ENCODE measurements around the gene SLC17A9. TPM values are rescaled to one million over a fixed set of nuclear protein-coding genes. Genes with fewer than 3 reads are reported as not detected.
A peak's percentile ranks its signal among the peaks of the same experiment; 100 is the strongest.

SLC17A9 gene
- polyA plus RNA-seq, 1 donor: 1.7 TPM

DNA sequence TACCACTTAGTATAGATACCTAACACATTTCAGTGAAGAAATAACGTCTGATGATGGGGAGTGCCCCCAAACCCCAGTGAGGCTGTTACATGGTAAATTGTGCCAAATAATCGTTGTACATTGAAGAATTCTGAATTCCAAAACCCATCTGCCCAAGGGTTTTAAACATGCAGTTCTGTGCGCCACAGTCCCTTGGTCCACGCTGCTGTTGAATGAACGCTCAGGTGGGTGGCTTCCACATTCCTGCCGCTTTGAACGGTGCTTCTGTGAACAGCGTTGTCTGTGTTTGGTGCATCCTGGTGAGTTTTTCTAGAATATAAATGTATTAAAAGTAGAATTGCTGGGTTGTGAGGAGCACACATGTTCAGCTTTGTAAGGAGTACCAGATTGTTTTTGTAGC, 11.6 kb upstream of the SLC17A9 start:
- DNase-seq: no peak

DNA sequence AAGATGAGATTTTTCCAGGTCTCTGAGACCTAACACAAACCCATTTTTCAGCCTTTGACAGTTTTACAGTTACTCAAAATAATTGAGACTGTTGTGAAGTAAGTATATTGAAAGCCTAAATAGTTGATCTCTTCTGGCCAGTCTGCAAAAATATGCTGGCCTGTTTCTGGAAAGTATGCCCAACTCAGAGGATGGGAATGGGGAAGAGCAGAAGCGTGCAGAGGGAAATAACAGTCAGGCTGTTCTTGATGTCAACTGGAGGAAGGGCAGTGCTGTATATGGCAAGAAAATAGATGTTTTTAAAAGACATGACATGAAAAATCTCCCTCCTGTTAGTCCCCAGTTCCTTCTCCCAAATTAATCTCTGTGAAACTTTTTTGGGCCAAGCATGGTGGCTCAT, 10.7 kb upstream of the SLC17A9 start:
- DNase-seq: no peak

DNA sequence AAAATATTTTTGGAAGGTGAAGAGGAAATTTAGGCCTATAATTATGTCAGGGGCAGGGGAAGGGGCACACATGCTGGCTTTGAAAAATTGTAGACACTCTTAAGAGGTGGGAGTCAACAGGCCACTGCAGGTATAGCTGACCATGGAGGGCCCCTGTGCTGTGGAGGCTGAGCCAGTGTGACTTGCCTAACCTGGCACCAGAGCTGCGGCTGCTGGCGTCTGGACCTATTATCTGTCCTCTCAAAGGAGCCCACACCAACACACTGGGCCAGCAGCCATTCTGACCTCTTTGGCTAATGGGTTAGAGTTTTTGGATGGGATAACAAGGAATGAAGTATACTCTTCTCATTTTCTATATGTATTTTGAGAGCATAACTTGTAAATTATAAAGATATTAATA, 10.1 kb upstream of the SLC17A9 start:
- DNase-seq: no peak

DNA sequence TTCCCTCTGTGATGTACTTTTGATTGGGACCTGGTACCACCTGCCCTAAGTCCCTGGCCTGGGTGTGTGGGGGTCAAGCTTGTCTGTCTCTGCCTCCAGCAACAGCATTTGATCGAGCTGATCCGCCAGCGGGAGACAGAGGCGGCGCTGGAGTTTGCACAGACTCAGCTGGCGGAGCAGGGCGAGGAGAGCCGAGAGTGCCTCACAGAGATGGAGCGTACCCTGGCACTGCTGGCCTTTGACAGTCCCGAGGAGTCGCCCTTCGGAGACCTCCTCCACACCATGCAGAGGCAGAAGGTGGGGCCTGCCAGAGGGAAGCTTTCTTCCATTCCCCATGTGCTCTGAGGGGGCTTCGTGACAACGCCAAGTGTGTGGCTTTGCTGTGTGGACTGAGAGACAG, 9.1 kb upstream of the SLC17A9 start:
- DNase-seq: no peak

DNA sequence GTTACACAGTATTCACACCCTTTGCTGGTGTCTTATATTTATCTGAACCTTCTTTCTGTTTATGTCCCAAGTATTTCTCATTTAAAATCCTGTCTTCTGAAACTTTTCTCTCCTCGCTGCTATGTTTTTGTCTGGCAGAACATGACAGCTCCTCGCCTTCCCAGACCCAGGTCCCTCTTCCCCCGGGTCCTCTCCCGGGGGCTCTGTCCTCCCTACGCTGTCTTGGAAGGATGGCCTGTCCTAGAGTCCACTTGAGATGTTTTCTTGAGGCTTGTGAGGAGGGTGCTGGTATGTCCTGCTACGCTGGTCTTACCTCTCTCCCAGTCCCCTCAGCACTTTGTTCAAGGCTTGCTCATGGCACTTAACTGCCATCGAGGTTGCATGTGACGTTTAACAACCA, 8.3 kb upstream of the SLC17A9 start:
- DNase-seq: no peak

DNA sequence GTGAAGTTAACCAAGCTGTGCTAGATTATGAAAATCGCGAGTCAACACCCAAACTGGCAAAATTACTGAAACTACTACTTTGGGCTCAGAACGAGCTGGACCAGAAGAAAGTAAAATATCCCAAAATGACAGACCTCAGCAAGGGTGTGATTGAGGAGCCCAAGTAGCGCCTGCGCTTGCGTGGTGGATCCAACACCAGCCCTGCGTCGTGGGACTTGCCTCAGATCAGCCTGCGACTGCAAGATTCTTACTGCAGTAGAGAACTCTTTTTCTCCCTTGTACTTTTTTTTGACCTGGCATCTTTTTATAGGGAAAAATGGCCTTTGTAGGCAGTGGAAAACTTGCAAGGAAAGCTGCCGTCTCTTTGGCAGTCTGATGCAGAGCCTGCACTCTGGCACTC, 7.8 kb upstream of the SLC17A9 start:
- no peak for DNase-seq

DNA sequence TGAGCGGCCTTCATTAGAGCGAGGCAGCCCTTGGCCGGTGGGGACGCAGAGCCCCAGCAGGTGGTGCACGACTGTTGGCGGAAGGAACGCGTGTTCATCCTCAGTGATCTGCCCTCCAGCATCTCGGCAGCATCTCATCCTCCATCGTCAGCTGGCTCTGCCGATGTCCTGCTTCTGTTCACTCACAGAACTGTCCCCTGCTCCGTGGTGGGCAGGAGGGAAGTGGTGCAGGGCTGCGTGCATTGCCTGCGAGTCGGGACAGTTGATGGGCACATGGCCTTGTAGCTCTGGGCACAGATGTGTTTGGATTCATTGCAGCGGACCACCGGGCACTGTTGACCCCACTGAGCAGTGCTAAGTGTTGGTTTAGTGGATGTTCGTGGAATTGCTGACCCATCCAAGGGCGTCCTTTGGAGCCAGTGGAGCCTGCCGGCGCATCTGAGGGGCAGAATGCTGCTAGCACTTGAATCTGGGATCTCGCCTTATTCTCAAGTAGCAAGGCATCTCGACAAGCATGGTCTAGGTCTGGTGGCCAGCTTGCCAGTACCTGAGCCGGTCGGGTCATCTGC, 6.7 kb upstream of the SLC17A9 start:
- no peak for DNase-seq

DNA sequence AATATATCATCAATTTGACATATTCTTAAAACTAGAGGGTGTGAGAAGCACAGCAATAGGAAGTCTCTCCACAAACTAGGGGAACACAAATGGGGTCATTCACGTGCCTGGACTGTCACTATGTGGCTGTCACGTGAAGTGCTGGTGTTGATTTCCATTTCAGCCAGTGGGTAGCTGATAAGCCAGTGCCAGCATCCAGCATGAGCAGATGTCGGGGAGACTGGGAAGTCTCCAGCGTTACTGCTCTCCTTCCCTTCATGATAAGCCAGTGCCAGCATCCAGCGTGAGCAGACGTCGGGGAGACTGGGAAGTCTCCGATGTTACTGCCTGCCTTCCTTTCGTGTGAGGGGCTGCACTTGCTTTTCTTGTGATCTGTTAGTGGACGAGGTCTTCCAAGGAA, 5.6 kb upstream of the SLC17A9 start:
- DNase-seq: no peak

DNA sequence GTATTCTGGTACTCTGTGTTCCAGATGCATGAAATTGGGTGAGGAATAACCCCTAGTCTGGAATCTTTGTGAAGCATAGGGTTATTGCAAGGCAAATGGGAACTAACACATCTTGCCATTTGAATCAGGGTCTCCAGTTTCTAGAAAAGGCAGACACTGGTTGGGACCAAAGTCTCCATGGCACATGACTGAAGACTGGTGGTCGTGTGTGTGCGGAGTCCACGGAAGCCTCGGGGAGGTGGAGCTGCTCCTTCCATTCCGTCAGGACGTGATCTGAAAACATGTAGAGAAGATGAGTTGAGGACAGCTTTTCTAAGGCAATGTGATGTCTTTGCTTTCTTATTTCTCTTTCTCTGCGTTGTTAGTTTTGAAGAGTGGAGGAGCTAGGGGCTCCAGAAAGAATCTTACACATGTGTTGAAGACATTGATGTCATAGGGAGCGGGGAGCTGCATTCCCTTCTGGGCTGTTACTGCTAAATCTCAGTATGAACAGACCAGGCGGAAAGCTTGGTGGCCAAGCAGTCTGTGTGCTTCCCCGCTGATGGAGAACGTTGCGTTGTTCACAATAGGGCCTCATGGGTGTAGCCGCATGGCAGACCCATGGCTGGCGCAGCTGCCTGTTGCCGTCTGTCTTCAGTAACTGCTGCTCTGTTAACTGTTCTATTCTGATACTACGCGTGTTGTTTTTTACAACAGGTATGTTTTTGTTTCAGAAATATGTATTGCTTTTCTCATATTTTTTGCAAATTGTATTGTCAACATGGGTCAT, 4.8 kb upstream of the SLC17A9 start:
- no peak for DNase-seq

DNA sequence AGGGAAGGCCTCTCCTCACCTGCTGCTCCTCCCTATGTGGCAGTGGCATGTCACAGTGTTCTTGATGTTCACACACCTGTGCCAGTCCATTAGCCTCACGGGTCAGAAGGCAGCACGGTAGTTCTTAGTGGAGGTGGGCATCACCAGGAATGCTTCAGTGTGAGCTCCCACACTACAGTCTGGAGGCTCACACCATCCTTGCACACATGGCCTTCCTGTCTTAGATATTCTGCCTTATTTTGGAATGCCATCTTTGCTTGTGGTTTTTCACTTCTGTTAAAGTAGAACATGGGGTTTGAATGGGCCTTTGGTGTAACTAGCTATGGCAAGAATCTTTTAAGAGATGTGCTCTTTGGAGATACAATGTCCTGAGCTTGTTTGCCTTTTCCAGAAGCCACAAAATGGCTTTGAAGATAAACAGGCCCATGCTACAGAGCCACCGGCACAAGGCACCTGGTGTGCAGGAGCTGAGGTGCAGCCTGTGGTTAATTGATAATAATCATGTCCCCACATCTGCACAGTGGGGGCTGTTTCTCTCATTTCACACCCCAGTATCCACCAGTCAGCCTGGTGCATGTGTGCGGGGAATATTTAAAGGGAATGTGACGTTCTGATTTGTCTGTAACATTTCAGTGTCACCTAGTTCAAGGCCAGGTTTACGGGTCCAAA, 3.2 kb upstream of the SLC17A9 start:
- no peak for DNase-seq

DNA sequence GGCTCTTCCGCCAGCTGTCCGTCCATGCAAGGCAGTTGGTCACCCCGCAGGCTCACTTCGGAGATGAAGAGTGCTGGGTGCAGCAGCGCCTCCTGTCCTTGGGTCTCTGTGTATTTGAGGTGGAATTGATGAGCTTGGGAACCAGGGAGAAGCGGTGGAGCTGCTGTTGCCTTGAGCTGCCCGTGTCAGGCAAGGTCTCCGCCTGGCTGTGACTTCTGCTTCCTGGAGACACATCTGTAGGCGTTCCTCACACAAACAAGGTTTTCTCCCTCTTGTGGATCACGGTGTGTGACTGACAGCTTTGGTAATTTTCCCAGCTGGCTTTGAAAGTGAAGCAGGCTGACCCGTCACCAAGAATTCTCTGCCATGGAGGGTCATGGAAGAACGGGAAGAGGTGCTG, 2.5 kb upstream of the SLC17A9 start:
- DNase-seq: no peak

DNA sequence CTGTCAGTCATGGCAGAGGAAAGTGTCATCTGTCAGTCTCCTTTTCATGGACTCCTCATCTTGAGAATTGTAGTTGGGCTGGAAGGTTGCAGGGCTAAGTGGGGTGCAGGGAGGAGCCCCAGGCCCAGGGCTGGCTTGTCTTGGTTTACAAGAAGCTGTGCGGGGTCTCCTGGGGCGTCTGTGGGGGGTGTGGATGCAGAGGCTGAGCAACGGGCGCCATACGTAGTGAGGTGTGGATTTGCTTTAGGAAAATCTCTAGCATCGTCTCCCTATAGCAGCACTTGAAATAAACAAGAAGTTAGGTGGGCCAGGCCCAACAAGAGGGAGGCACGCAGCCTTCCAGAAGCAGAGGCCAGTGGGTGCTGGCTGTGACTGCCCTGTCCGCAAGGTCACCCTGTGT, 1.8 kb upstream of the SLC17A9 start:
- no peak for DNase-seq

DNA sequence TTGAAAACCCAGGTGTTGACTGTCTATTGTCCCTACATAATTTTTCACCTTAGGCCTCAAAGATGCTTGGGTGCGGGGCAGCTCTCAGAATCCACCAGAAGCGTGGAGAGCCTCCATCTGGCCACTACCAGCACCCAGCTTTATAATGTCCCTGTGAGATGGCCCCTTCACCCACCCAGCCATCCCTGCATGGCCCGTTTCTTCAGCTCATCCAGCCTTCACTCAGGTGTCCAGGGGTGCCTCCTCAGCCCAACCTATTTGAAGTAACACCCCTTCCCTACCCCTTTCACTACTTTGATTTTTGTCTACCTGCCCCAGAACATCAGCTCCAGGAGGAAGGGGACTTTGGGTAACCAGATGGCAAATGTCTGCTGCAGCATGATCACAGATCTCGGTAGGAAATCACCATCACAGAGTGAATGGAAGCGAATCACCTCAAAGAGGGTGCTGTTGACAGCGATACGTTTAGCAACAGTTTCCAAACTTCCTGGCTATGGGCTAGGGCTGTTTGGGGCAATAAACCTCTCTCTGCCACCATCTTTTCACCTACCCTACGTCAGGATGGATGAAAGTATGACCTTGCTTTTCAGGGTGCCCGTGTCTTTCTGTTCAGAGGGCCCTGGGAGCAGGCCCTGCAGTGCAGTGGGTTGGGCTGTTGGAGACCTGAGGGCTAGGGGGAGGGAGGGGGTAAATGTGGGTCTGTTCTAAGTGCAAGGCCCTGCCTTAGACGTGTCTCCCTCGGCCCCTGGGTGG, 1.2 kb upstream of the SLC17A9 start:
- no peak for DNase-seq

DNA sequence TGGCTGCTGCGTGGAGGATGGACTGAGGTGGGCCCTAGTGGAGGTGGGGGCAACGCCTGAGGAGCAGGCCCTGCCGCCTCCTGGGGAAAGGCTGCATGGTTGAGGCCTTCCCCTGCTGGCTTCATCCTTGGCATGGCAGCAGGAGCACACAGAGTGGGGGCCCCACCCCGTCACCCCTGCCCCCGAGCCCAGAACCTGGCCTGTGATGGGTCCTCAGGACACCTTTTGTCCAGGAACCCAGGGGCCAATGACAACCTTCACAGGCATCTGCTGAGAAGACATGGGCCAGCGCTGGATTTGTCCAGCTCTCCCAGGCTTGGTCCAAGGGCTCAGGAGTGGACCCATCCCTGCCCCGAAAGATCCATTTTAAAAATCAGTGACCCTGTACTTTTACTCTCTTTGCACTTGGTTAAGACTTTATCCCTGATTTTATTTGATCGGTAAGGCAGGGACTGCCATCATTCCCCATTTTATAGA, 575 bp upstream of the SLC17A9 start:
- DNase-seq: no peak

DNA sequence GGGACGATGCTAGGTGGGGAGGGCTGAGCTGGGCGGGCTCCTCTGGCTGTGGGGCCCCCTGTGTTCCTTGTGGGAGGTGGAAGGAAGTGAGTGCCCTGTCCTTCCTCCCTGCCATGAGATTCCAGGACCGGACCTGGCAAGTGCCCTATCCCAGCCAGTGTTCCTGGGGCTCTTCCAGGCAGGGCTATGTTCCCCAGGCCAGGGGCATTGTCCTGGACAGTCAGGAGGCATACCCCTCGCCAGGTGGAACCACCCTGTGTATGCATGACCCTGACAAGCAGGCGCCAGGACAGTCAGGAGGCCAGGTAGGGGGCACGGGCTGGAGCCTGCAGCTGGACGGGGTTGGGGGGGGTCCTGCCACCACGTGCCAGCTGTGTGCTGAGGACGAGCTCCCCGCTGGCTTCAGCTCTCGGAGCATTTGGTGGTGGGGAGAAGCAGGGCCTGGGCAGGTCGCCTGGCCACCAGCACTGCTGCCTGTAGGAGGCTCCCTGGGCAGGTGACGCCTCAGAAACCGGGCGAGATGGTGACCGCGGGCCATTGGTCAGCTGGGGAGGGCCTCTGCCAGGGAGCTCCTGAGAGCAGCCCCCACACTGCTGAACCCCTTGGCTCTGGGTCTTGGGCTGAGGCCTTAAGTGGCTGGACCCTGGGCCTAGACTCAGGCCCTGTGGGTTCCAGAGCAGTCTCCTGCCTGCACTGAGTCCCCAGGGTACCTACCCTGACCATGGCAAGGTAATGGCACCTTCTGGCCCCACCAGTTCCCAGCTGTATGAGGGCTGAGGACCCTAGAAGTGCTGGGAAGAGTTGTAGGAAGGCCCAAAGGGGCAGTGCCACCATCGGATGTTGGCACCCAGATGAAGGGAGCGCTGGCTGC, 694 bp downstream of the SLC17A9 start:
- no peak for DNase-seq

DNA sequence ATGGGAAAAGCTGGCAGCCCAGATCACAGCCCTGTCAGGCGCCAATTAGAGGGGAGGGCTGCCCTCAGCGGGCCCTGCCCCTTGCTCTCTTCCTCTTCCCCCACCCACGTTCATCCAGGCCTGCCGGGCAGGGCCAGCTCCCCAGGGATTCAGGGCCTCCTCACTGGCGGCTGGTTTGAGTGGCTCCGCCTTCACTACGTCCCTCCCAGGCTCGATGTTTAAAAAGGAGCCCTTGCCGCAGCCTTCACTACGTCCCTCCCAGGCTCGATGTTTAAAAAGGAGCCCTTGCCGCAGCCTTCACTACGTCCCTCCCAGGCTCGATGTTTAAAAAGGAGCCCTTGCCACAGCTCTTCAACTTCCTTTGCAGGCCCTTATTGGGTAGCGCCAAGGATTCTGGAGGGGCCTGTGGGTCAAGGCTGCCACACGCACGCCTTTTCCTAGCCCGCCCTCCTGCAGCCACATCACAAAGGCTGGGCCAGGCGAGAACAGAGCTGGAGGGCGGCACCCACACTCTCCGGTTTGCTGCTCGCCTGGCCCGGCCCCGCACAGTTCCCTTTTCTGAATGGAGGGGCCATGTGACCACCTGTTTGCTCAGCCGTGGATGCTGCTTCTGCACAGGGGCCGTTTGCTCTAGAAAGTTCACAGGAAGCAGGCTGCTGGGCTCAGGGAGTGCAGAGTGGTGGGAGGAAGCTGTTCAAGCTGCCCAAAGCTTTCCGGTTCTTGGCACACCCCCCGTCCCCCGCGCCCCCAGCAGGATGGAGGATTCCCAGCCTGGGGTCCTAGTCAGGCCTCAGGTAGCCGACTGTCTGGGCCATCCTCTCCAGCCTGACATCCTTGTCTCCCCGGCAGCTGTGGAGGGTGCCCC, 1.6 kb downstream of the SLC17A9 start:
- peak; percentile 71 for DNase-seq

DNA sequence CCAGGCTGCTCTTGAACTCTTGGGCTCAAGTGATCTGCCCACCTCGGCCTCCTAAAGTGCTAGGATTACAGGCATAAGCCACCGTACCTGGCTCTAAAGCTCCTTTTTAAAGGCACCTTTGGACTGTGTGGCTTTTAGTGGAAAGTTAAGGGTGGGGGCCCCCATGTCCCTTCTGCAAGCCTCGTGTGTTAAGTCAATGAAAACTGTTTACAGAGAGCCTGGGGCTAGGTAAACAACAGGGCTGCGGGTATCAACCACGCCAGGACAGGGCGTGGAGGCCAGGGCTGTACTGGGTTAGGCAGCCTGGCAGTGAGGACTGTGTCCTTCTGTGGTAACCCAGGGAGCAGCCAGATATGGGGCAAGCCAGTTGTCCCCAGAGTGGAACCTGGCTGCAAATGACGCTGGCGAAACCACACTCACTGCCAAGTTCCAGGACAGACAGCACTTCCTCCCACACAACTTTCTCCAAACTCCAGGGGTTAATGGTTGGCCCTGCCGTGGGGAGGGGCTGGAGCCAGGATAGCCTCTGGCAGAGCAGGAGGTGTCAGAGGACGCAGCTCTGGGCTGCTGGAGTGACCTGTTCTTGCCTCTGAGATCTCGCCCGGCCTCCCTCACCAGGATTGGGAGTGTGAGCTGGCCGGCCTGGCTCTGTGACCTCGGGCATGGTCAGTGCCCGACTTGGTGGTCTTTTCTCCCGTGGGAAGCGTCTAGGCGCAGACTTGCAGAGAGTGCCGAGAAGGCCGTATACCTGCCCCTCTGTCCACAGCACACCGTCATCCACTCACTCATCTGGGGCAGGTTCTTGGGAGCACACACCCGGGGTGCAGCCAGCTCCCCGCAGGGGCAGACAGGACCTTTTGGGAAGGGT, 3.2 kb downstream of the SLC17A9 start:
- DNase-seq: no peak

DNA sequence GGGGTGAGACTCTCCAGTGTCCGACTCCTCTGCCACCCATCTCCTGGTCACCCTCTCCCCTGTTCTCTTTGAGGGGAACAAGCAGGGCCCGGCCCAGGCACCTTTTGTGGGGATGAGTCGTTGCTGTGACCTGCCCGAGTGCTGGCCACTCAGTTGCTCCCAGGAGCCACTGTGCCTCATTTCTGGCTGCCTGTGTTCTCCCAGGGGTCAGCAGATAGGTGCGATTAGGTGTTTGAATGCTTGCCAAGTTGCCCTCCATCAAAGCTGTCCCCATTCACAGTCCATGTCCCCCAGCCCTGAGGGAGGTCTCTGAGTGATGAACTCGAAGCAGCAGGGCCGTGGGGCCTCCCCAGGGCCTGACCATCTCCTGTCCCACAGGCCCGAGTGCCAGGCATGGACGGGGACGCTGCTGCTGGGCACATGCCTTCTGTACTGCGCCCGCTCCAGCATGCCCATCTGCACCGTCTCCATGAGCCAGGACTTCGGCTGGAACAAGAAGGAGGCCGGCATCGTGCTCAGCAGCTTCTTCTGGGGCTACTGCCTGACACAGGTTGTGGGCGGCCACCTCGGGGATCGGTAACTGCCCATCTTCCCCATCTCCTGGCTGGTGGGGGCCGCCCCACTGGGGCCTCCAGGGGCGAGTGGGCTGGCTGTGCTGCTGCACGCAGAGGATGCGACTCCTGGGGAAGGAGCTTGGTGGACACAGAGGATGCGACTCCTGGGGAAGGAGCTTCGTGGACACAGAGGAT, 4.1 kb downstream of the SLC17A9 start:
- DNase-seq: no peak

All from hindlimb muscle (tissue), 1 donor.